Endothelial cell of umbilical vein (primary cell): ENCODE measurements around the gene CARMIL1. TPM values are rescaled to one million over a fixed set of nuclear protein-coding genes. Genes with fewer than 3 reads are reported as not detected.

Experiments
- BruUV-seq: library from RNA; stranded (reverse); fragments of 400-500 nt; replicated peaks from 2 replicates; lab custom pipeline; 2021; lab: Mats Ljungman, UMichigan
- CTCF ChIA-PET: fragments of 300-600, 350-600 bp; sonication (Branson Sonifier 250); formaldehyde crosslinking; loops from one replicate; lab custom pipeline; 2021; ENCODE audit warnings: antibody characterized with exemption, inconsistent platforms; lab: Charles Lee
- POLR2A ChIA-PET: fragments of 300-600, 350-600 bp; sonication (Branson Sonifier 250); formaldehyde crosslinking; loops from one replicate; lab custom pipeline; 2021; ENCODE audit warnings: antibody characterized with exemption, inconsistent platforms; lab: Charles Lee
- DNase-seq: peaks from one replicate; pipeline ENCODE4 v3.0.0-alpha.2; 2011; ENCODE audit warnings: low read depth, low spot score
- FAIRE-seq: peaks from 2 replicates; lab custom pipeline; 2011; peaks lifted over from hg19 to GRCh38; lab: Jason Lieb, UNC
- H2AFZ ChIP-seq: 2 replicates; pipeline ENCODE4 v1.6.0; 2012; ENCODE audit warnings: low read depth, low read length, control low read depth, inconsistent platforms
- H3K27ac ChIP-seq: 2 replicates; pipeline ENCODE4 v1.5.1; 2011; ENCODE audit warnings: low read depth, mild to moderate bottlenecking, control low read depth, low read length, moderate library complexity; ENCODE audit not compliant: insufficient read depth
- H3K27me3 ChIP-seq, 2 experiments: 2 replicates each; pipeline versions ENCODE4 v1.6.0 to v1.6.1; 2011; ENCODE audit warnings: low read length in 2 of 2, mixed read lengths in 1 of 2; ENCODE audit not compliant: control insufficient read depth in 2 of 2, insufficient read depth in 2 of 2
- H3K36me3 ChIP-seq, 2 experiments: 2 replicates in 1 of 2; 3 replicates in 1 of 2; pipeline ENCODE4 v1.5.1; 2011; ENCODE audit warnings: low read length in 2 of 2, mild to moderate bottlenecking in 1 of 2, moderate library complexity in 1 of 2; ENCODE audit not compliant: control insufficient read depth in 2 of 2, insufficient read depth in 2 of 2; ENCODE audit errors: extremely low read depth in 1 of 2
- H3K4me1 ChIP-seq: 3 replicates; pipeline ENCODE4 v1.5.1; 2011; ENCODE audit warnings: mild to moderate bottlenecking, low read length; ENCODE audit not compliant: control insufficient read depth, insufficient read depth; ENCODE audit errors: extremely low read depth
- H3K4me2 ChIP-seq: 2 replicates; pipeline ENCODE4 v1.6.1; 2011; ENCODE audit warnings: low read length, control low read depth, mixed read lengths; ENCODE audit not compliant: insufficient read depth
- H3K4me3 ChIP-seq, 3 experiments: fragments of 200-600 bp in 1 of 3; sonication (generic), shearing (Covaris generic) in 1 of 3; replicated peaks in 1 of 3; 2 replicates each; pipeline ENCODE4 v1.5.1; 2011 to 2016; ENCODE audit warnings: control low read depth in 3 of 3, low read length in 3 of 3, mild to moderate bottlenecking in 2 of 3, inconsistent platforms in 1 of 3, low read depth in 1 of 3, moderate library complexity in 1 of 3; ENCODE audit not compliant: insufficient read depth in 1 of 3
- H3K79me2 ChIP-seq: 2 replicates; pipeline ENCODE4 v1.6.0; 2012; ENCODE audit warnings: low read length, inconsistent platforms; ENCODE audit not compliant: control insufficient read depth, insufficient read depth
- H3K9ac ChIP-seq: replicated peaks from 2 replicates; pipeline ENCODE3; 2011; ENCODE audit warnings: low read length, control low read depth; ENCODE audit not compliant: insufficient read depth; ENCODE audit errors: extremely low read depth
- H3K9me1 ChIP-seq: replicated peaks from 3 replicates; pipeline ENCODE4 v1.6.0; 2011; ENCODE audit warnings: mild to moderate bottlenecking, low read length; ENCODE audit not compliant: control insufficient read depth, insufficient read depth; ENCODE audit errors: extremely low read depth
- H3K9me3 ChIP-seq: replicated peaks from 2 replicates; pipeline ENCODE4 v1.5.1; 2012; ENCODE audit warnings: low read length, inconsistent platforms; ENCODE audit not compliant: control insufficient read depth, insufficient read depth
- H4K20me1 ChIP-seq: replicated peaks from 2 replicates; pipeline ENCODE3; 2011; ENCODE audit warnings: mild to moderate bottlenecking, low read length; ENCODE audit not compliant: control insufficient read depth, insufficient read depth; ENCODE audit errors: extremely low read depth
- CTCF ChIP-seq, 2 donors: IDR thresholded peaks; 1 replicate in 1 of 2; 2 replicates in 1 of 2; pipeline ENCODE4 v1.5.1; 2011; ENCODE audit warnings: low read length in 2 of 2, mild to moderate bottlenecking in 2 of 2, moderate library complexity in 2 of 2, control low read depth in 1 of 2, inconsistent platforms in 1 of 2, low read depth in 1 of 2; ENCODE audit not compliant: insufficient read depth in 1 of 2; ENCODE audit errors: extremely low read depth in 1 of 2
- EZH2 ChIP-seq: IDR thresholded peaks from 2 replicates; pipeline ENCODE4 v1.6.1; 2012; ENCODE audit warnings: borderline replicate concordance, low read depth, mild to moderate bottlenecking, moderate library complexity, low read length, inconsistent platforms; ENCODE audit not compliant: severe bottlenecking
- FOS ChIP-seq: IDR thresholded peaks from 2 replicates; pipeline ENCODE4 v1.6.1; 2011; ENCODE audit warnings: mild to moderate bottlenecking, low read length, moderate library complexity, borderline replicate concordance; ENCODE audit not compliant: insufficient read depth
- GATA2 ChIP-seq: IDR thresholded peaks from 2 replicates; pipeline ENCODE4 v1.7.0; 2011; ENCODE audit warnings: low read depth, mild to moderate bottlenecking, moderate library complexity, mixed read lengths, low read length; ENCODE audit not compliant: insufficient read length, insufficient read depth
- JUN ChIP-seq: IDR thresholded peaks from 2 replicates; pipeline ENCODE4 v1.6.1; 2011; ENCODE audit warnings: borderline replicate concordance, low read depth; ENCODE audit not compliant: insufficient read length, insufficient read depth
- MAX ChIP-seq: IDR thresholded peaks from 2 replicates; pipeline ENCODE4 v1.6.1; 2011; ENCODE audit not compliant: insufficient read depth, insufficient read length
- MYC ChIP-seq: IDR thresholded peaks from one replicate; pipeline ENCODE4 v1.6.1; 2011; ENCODE audit warnings: mild to moderate bottlenecking, low read depth, low read length
- POLR2A ChIP-seq: IDR thresholded peaks from 2 replicates; pipeline ENCODE4 v1.6.1; 2012; ENCODE audit warnings: low read depth, mild to moderate bottlenecking, control low read depth, low read length
- POLR2AphosphoS5 ChIP-seq: IDR thresholded peaks from 2 replicates; pipeline ENCODE4 v1.6.1; 2012; ENCODE audit warnings: low read depth, mild to moderate bottlenecking, control low read depth, low read length, moderate library complexity; ENCODE audit not compliant: insufficient read depth
- dilution Hi-C: fragments of 300-500 bp; cut with MboI; formaldehyde crosslinking; loops from one replicate; pipeline ENCODE4 v1.15.0; 2019; ENCODE audit warnings: low sequenced_read_pairs; ENCODE audit not compliant: extremely low pct_ligation_motif_present
- intact Hi-C: fragments of 100-400 bp; cut with micrococcal nuclease; formaldehyde crosslinking; loops from one replicate; pipeline ENCODE4 v1.10.0; 2022
- polyA plus RNA-seq, 4 experiments: library from polyadenylated mRNA; depleted of rRNA in 3 of 4; stranded (reverse) in 3 of 4; unstranded in 1 of 4; fragments of >200 nt; gene quantifications; 2 replicates each; pipeline versions ENCODE4 v1.2.1 to v1.2.3, GENCODE V29; 2011 to 2012; ENCODE audit warnings: missing spikeins in 1 of 4
- total RNA-seq: library from RNA; stranded (reverse); gene quantifications from 2 replicates; pipeline ENCODE4 v1.2.3, GENCODE V29; 2021

The CARMIL1 gene
- total and polyA plus RNA-seq, 2 donors (not counting 3 experiments of a cell fraction or from before 2014, with no cell fraction given): 1.3 to 8.7 TPM

- Histone ChIP-seq H3K36me3 (no peaks in the 10 kb centered on the region), H3K27ac (no peak overlapping the region), H3K9me1 (no peaks in the 10 kb centered on the region), H3K4me3 (no peak overlapping the region), H3K27me3 (no peaks in the 10 kb centered on the region), H3K79me2 (no peaks in the 10 kb centered on the region), H4K20me1 (no peaks in the 10 kb centered on the region), H2AFZ (no peak overlapping the region), H3K4me2 (no peak overlapping the region), H3K4me1 (no peaks in the 10 kb centered on the region), H3K9me3 (no peaks in the 10 kb centered on the region), H3K9ac (no peak overlapping the region)
- no peak for TF ChIP-seq POLR2AphosphoS5
- no peak for TF ChIP-seq MYC
- no peak for TF ChIP-seq MAX
- no peak for TF ChIP-seq CTCF (IDR thresholded peaks at IDR 0.05; ENCODE audit: extremely low read depth in 1 of 2, insufficient read depth in 1 of 2, low read depth in 1 of 2, low read length in 2 of 2)
- no peak for TF ChIP-seq POLR2A
- TF ChIP-seq FOS: no peak
- TF ChIP-seq GATA2: no peak
- TF ChIP-seq EZH2: no peak
- no peak for TF ChIP-seq JUN
- no peak for FAIRE-seq
- CTCF ChIA-PET: interaction anchor here (2.5 to 4.9 kb wide), 3 partner anchors 209 to 223 kb away, joined by 16 to 22 read pairs (median 21); partner anchors contain the start of gene CARMIL1
- dilution Hi-C loops: no loop called here
- BruUV-seq: no TSS peak
- POLR2A ChIA-PET: no interaction called here
- no peak for DNase-seq
- intact Hi-C loops: no loop called here
Observed at GRCh38 chr6:25488156-25488555, 209.0 kb downstream of the CARMIL1 start.
